Nephron (organoid): ENCODE results near the gene E2F7.

Experiments used
- H3K27ac Mint-ChIP-seq, 3 experiments: 2 replicates each; pipeline ENCODE4 v1.8.0; 2020; ENCODE audit warnings: mixed read lengths in 3 of 3, mild to moderate bottlenecking in 2 of 3, moderate library complexity in 1 of 3
- H3K27me3 Mint-ChIP-seq: 2 replicates; pipeline ENCODE4 v1.8.0; 2021; ENCODE audit warnings: low read depth, mild to moderate bottlenecking, moderate library complexity, mixed read lengths
- H3K36me3 Mint-ChIP-seq: 2 replicates; pipeline ENCODE4 v1.8.0; 2020; ENCODE audit warnings: low read depth, mixed read lengths
- H3K4me1 Mint-ChIP-seq: 2 replicates; pipeline ENCODE4 v1.8.0; 2020; ENCODE audit warnings: mixed read lengths
- H3K4me3 Mint-ChIP-seq, 3 experiments: 2 replicates each; pipeline ENCODE4 v1.8.0; 2020; ENCODE audit warnings: mild to moderate bottlenecking in 3 of 3, mixed read lengths in 3 of 3, moderate library complexity in 2 of 3
- H3K9me3 Mint-ChIP-seq: 2 replicates; pipeline ENCODE4 v1.8.0; 2020; ENCODE audit warnings: mixed read lengths
- CTCF ChIP-seq, 3 experiments: fragments of 200-600 bp; sonication (generic); IDR thresholded peaks; one replicate each; pipeline ENCODE4 v1.5.0; 2021; ENCODE audit warnings: antibody characterized with exemption in 3 of 3; ENCODE audit not compliant: unreplicated experiment in 3 of 3

Gene E2F7

GRCh38 chr12:77062846-77063461 is 2.4 kb downstream of the E2F7 start:
- H3K4me1 Mint-ChIP-seq = peaks cover 26% of the 10 kb centered on the region
- no peak overlapping the region for H3K27ac Mint-ChIP-seq
- no peaks in the 10 kb centered on the region for H3K27me3 Mint-ChIP-seq
- H3K9me3 Mint-ChIP-seq = no peaks in the 10 kb centered on the region
- no peak for TF ChIP-seq CTCF (IDR thresholded peaks at IDR 0.05; ENCODE audit: unreplicated experiment in 3 of 3)
- peaks cover 26% of the 10 kb centered on the region for H3K36me3 Mint-ChIP-seq
- H3K4me3 Mint-ChIP-seq = peak overlapping the region; percentile 29 to 57 (median 56)

GRCh38 chr12:77062396-77062795 is 3.0 kb downstream of the E2F7 start:
- Mint-ChIP-seq H3K27ac (no peak overlapping the region), H3K36me3 (peaks cover 30% of the 10 kb centered on the region), H3K4me1 (peaks cover 26% of the 10 kb centered on the region), H3K4me3 (peak overlapping the region in 2 of 3 experiments; percentile 19 to 23), H3K27me3 (no peaks in the 10 kb centered on the region), H3K9me3 (no peaks in the 10 kb centered on the region)
- no peak for TF ChIP-seq CTCF (IDR thresholded peaks at IDR 0.05; ENCODE audit: unreplicated experiment in 3 of 3)

GRCh38 chr12:77060883-77061240 is 4.5 kb downstream of the E2F7 start:
- no peak for TF ChIP-seq CTCF (IDR thresholded peaks at IDR 0.05; ENCODE audit: unreplicated experiment in 3 of 3)
- H3K4me3 Mint-ChIP-seq = no peak overlapping the region
- no peaks in the 10 kb centered on the region for H3K9me3 Mint-ChIP-seq
- no peak overlapping the region for H3K27ac Mint-ChIP-seq
- no peaks in the 10 kb centered on the region for H3K27me3 Mint-ChIP-seq
- H3K36me3 Mint-ChIP-seq = peaks cover 36% of the 10 kb centered on the region
- H3K4me1 Mint-ChIP-seq = peaks cover 26% of the 10 kb centered on the region

GRCh38 chr12:77060136-77060882 is 5.1 kb downstream of the E2F7 start:
- Mint-ChIP-seq H3K27me3 (no peaks in the 10 kb centered on the region), H3K4me3 (no peak overlapping the region), H3K9me3 (no peaks in the 10 kb centered on the region), H3K4me1 (peaks cover 26% of the 10 kb centered on the region), H3K27ac (no peak overlapping the region), H3K36me3 (peaks cover 36% of the 10 kb centered on the region)
- TF ChIP-seq CTCF (IDR thresholded peaks at IDR 0.05; ENCODE audit: unreplicated experiment in 3 of 3) = no peak

GRCh38 chr12:77058740-77059139 is 6.6 kb downstream of the E2F7 start:
- H3K9me3 Mint-ChIP-seq = no peaks in the 10 kb centered on the region
- no peak for TF ChIP-seq CTCF (IDR thresholded peaks at IDR 0.05; ENCODE audit: unreplicated experiment in 3 of 3)
- no peak overlapping the region for H3K27ac Mint-ChIP-seq
- H3K36me3 Mint-ChIP-seq = peaks cover 47% of the 10 kb centered on the region
- no peaks in the 10 kb centered on the region for H3K27me3 Mint-ChIP-seq
- H3K4me3 Mint-ChIP-seq = no peak overlapping the region
- H3K4me1 Mint-ChIP-seq = peaks cover 18% of the 10 kb centered on the region

- Mint-ChIP-seq H3K4me3 (no peak overlapping the region), H3K36me3 (peaks cover 39% of the 10 kb centered on the region), H3K27ac (no peak overlapping the region), H3K9me3 (no peaks in the 10 kb centered on the region), H3K4me1 (no peaks in the 10 kb centered on the region), H3K27me3 (no peaks in the 10 kb centered on the region)
- TF ChIP-seq CTCF (IDR thresholded peaks at IDR 0.05; ENCODE audit: unreplicated experiment in 3 of 3) = no peak
Measured at GRCh38 chr12:77054851-77055250, 10.5 kb downstream of the E2F7 start.
